Prostate gland (tissue), 2 donors: ENCODE data around the gene DLG4. TPM values are rescaled to one million over a fixed set of nuclear protein-coding genes. Genes with fewer than 3 reads are reported as not detected.

Experiments
- DNase-seq: peaks from one replicate; pipeline ENCODE4 v3.0.0-alpha.2; 2019; ENCODE audit warnings: low spot score
- H3K27ac ChIP-seq, 2 donors: fragments of 200-600 bp; sonication (generic); 2 replicates each; pipeline ENCODE4 v1.5.1; 2017 to 2019
- H3K27me3 ChIP-seq: fragments of 200-600 bp; sonication (generic); replicated peaks from 2 replicates; pipeline ENCODE4 v1.5.1; 2019; ENCODE audit not compliant: insufficient read depth
- H3K36me3 ChIP-seq, 2 donors: fragments of 200-600 bp; sonication (generic); 1 replicate in 1 of 2; 2 replicates in 1 of 2; pipeline versions ENCODE4 v1.5.1 to v1.8.1; 2017 to 2019
- H3K4me1 ChIP-seq: fragments of 200-600 bp; sonication (generic); replicated peaks from 2 replicates; pipeline ENCODE4 v1.5.1; 2019
- H3K4me3 ChIP-seq, 2 donors: fragments of 200-600 bp; sonication (generic); 2 replicates each; pipeline ENCODE4 v1.5.1; 2017 to 2019
- H3K9me3 ChIP-seq: fragments of 200-600 bp; sonication (generic); 2 replicates; pipeline ENCODE4 v1.5.1; 2017
- CTCF ChIP-seq, 4 experiments: fragments of 200-600 bp in 2 of 4; fragments of 450-650 bp in 2 of 4; sonication (generic) in 2 of 4; IDR thresholded peaks; 1 replicate in 3 of 4; 2 replicates in 1 of 4; pipeline ENCODE4 v1.5.1; 2016 to 2019; ENCODE audit warnings: antibody characterized with exemption in 4 of 4, mild to moderate bottlenecking in 2 of 4, moderate library complexity in 2 of 4
- POLR2A ChIP-seq: fragments of 450-650 bp; IDR thresholded peaks from one replicate; pipeline ENCODE4 v1.6.1; 2016; ENCODE audit warnings: antibody characterized with exemption, mild to moderate bottlenecking
- POLR2AphosphoS5 ChIP-seq: sonication (generic); formaldehyde crosslinking; IDR thresholded peaks from one replicate; pipeline ENCODE4 v1.6.1; 2017; ENCODE audit warnings: antibody characterized with exemption
- WGBS: methylation state at CpG from one replicate; pipeline ENCODE4 v1.1.5; 2018; 5-methylcytosine and 5-hydroxymethylcytosine counted together
- intact Hi-C: fragments of 100-400 bp; cut with DNase I; formaldehyde crosslinking; loops from one replicate; pipeline ENCODE4 v1.14.2; 2022
- total RNA-seq, 2 donors: library from RNA; depleted of rRNA; stranded (reverse); fragments of >200 nt; gene quantifications; one replicate each; pipeline ENCODE4 v1.1.0, GENCODE V29; 2016

DLG4 gene
- total RNA-seq, 2 donors from 2014 or later, result 9.3 to 31.6 TPM

GRCh38 chr17:7156342-7156940 is 63.2 kb downstream of the DLG4 start:
- Histone ChIP-seq H3K4me1 (no peaks in the 10 kb centered on the region), H3K27me3 (no peaks in the 10 kb centered on the region), H3K36me3 (no peaks in the 10 kb centered on the region), H3K9me3 (no peaks in the 10 kb centered on the region), H3K27ac (no peak overlapping the region), H3K4me3 (no peak overlapping the region)
- WGBS, result 81% methylated on average over 10 of the region's 10 CpGs
- no peak for DNase-seq
- intact Hi-C loops, result no loop called here
- no peak for TF ChIP-seq CTCF (IDR thresholded peaks at IDR 0.05)
- TF ChIP-seq POLR2AphosphoS5, result no peak
- TF ChIP-seq POLR2A, result no peak

- Histone ChIP-seq H3K27me3 (no peaks in the 10 kb centered on the region), H3K27ac (no peak overlapping the region), H3K9me3 (no peaks in the 10 kb centered on the region), H3K36me3 (no peaks in the 10 kb centered on the region), H3K4me1 (no peaks in the 10 kb centered on the region), H3K4me3 (no peak overlapping the region)
- intact Hi-C loops, result no loop called here
- TF ChIP-seq POLR2A (no peak), CTCF (IDR thresholded peaks at IDR 0.05) (no peak), POLR2AphosphoS5 (no peak)
- 73% methylated on average over 3 of the region's 3 CpGs for WGBS
- DNase-seq, result no peak
Observed at GRCh38 chr17:7147772-7148171, 71.9 kb downstream of the DLG4 start.

GRCh38 chr17:7146115-7146514 is 73.5 kb downstream of the DLG4 start:
- WGBS, result 53% methylated on average over 6 of the region's 6 CpGs
- H3K36me3 ChIP-seq, result no peaks in the 10 kb centered on the region
- no peaks in the 10 kb centered on the region for H3K27me3 ChIP-seq
- no peak for TF ChIP-seq POLR2A
- TF ChIP-seq POLR2AphosphoS5, result no peak
- no peak for TF ChIP-seq CTCF (IDR thresholded peaks at IDR 0.05)
- no peaks in the 10 kb centered on the region for H3K4me1 ChIP-seq
- no peak overlapping the region for H3K4me3 ChIP-seq
- no peak overlapping the region for H3K27ac ChIP-seq
- H3K9me3 ChIP-seq, result no peaks in the 10 kb centered on the region
- intact Hi-C loops, result no loop called here
- no peak for DNase-seq

- 72% methylated on average over 11 of the region's 11 CpGs for WGBS
- Histone ChIP-seq H3K4me3 (no peak overlapping the region), H3K27me3 (no peaks in the 10 kb centered on the region), H3K9me3 (no peaks in the 10 kb centered on the region), H3K4me1 (no peaks in the 10 kb centered on the region), H3K36me3 (no peaks in the 10 kb centered on the region), H3K27ac (no peak overlapping the region)
- intact Hi-C loops, result no loop called here
- DNase-seq, result no peak
- TF ChIP-seq CTCF (IDR thresholded peaks at IDR 0.05) (no peak), POLR2AphosphoS5 (no peak), POLR2A (no peak)
Observed at GRCh38 chr17:7144213-7144612, 75.4 kb downstream of the DLG4 start.

GRCh38 chr17:7141824-7142223 is 77.8 kb downstream of the DLG4 start:
- Histone ChIP-seq H3K9me3 (no peaks in the 10 kb centered on the region), H3K4me3 (no peak overlapping the region), H3K27me3 (no peaks in the 10 kb centered on the region), H3K36me3 (no peaks in the 10 kb centered on the region), H3K27ac (peak overlapping the region in 1 of 2 donors; percentile 46), H3K4me1 (no peaks in the 10 kb centered on the region)
- TF ChIP-seq POLR2AphosphoS5, result peak; percentile 83
- no peak for TF ChIP-seq POLR2A
- no peak for TF ChIP-seq CTCF (IDR thresholded peaks at IDR 0.05)
- 43% methylated on average over 10 of the region's 10 CpGs for WGBS
- intact Hi-C loops, result no loop called here
- peak; percentile 76 for DNase-seq
